GM20000 (cell line): ENCODE data around the gene ZNF416.

Experiments
- DNase-seq: peaks from one replicate; pipeline ENCODE4 v3.0.0; 2012; ENCODE audit warnings: low spot score
- TF ChIP-seq, protein P1 (sequence below): IDR thresholded peaks from 2 replicates; pipeline ENCODE4 v1.5.1; 2012; ENCODE audit warnings: mild to moderate bottlenecking, control low read depth; ENCODE audit errors: extremely low read depth, missing control alignments

ZNF416 gene

DNA sequence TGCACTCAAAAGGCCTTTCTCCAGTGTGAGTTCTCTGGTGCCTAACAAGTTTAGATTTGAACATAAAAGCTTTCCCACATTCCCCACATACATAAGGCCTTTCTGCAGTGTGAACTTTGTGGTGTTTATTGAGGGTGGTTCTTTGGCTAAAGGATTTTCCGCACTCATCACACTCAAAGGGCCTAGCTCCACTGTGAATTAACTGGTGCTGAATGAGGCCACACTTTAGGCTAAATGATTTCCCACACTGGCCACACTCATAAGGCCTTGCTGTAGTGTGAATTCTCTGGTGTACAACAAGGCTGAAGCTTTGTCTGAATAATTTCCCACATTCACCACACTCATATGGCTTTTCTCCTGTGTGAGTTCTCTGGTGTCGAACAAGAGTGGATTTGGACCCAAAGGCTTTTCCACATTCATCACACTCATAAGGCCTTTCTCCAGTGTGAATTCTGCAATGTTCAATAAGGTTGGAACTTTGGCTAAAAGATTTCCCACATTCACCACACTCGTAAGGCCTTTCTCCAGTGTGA is 6.2 kb downstream of the ZNF416 start:
- no peak for DNase-seq
- TF ChIP-seq, protein P1, sequence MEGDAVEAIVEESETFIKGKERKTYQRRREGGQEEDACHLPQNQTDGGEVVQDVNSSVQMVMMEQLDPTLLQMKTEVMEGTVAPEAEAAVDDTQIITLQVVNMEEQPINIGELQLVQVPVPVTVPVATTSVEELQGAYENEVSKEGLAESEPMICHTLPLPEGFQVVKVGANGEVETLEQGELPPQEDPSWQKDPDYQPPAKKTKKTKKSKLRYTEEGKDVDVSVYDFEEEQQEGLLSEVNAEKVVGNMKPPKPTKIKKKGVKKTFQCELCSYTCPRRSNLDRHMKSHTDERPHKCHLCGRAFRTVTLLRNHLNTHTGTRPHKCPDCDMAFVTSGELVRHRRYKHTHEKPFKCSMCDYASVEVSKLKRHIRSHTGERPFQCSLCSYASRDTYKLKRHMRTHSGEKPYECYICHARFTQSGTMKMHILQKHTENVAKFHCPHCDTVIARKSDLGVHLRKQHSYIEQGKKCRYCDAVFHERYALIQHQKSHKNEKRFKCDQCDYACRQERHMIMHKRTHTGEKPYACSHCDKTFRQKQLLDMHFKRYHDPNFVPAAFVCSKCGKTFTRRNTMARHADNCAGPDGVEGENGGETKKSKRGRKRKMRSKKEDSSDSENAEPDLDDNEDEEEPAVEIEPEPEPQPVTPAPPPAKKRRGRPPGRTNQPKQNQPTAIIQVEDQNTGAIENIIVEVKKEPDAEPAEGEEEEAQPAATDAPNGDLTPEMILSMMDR, result no peak

DNA sequence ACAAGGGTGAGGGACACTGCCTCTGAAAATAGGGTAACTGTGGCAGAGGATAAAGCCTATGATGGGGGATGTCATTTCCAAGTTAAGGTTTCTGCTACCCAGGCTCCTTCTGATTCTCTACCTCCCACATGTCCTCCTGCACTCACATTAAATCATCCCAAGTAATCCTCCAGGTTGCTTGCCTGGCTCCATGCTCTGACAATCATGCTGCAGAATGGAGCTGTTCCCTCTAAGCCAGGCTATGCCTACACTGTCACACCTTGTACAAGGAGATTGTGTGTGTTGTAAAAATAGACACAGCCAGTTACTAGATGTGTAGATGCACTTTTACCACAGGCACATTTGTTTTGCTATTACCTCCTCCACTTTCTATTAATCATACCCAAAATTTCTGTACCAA is 8.0 kb downstream of the ZNF416 start:
- DNase-seq, result no peak
- TF ChIP-seq, protein P1, result no peak

DNA sequence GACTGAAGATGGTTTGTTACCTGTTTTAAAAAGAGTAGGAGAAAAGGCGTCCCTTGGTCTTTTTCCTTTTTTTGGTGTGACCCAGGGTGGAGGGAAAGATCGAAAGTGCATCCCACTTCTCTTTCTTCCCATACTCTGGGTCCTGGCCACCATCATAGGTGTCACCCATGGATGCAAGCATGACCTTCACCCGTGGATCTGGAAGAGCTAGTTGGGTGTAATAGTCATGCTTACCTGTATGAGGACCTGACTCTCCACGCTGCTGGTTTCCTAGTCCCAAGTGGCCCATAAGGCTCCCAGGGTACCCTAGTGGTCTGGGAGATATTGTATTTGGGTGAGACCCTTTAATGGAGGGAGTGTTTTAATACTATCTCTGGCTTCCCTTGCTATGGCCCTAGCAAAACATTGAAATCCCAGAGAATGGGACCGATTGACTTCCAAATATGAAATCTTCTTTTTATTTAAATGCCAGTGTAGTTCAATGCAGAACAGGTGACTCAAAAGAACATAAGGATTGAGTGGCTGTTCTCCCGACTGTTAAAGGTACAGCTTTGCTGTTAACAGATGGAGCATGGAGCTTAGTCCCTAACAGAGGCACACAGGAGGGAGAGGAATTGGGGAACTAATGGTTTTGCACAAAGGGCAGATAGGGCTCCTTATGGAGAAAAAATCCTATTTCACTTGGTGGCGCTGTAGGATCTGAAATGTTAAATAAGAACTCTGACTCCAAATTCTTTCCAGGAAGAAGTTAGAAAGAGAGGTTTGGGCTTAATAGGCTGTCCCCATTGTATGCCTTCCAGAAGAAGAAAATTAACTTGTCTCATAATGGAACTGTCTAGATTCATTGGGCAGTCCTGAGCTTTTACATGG is 12.1 kb downstream of the ZNF416 start:
- TF ChIP-seq, protein P1, result no peak
- no peak for DNase-seq

DNA sequence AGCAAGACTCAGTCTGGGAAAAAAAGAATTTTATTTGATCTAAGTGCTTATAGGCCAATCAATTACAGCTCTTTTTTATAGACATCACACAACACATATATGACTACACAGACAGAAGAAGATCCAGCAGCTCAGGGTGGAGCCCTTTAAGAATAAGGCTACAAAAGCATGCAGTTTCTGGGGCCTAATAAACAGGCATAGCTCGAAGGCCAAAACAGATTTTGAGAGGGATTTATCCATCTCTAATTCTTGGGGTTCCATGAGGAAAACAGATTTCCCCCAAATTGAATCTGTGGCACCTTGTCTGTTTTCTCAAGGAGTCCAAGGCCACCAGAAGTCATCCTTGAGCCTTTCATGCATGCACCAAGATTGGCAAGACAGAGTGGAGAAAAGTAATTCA is 15.2 kb downstream of the ZNF416 start:
- TF ChIP-seq, protein P1, result no peak
- DNase-seq, result no peak

DNA sequence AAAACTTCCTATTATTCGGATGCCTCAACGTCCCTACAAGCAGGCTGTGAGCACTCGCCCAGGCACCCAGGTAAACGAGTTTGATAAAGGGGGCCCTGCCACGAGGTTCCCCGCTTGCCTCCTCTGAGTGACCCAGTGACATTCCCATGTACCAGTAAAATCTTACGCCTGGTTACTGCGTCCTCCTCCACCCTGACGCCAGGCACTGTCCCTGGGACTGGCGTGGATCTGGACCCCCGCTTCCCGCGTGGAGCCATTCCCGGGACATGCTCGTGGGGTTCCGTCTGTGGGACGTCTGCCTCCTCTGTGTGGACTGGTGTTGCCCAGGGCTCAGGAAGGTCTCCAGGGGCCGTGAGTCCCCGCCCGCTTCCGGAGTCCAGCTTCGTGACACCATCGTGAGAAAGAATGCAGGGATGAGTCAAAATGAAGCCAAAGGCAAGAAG is 18.6 kb downstream of the ZNF416 start:
- no peak for DNase-seq
- TF ChIP-seq, protein P1, result no peak

DNA sequence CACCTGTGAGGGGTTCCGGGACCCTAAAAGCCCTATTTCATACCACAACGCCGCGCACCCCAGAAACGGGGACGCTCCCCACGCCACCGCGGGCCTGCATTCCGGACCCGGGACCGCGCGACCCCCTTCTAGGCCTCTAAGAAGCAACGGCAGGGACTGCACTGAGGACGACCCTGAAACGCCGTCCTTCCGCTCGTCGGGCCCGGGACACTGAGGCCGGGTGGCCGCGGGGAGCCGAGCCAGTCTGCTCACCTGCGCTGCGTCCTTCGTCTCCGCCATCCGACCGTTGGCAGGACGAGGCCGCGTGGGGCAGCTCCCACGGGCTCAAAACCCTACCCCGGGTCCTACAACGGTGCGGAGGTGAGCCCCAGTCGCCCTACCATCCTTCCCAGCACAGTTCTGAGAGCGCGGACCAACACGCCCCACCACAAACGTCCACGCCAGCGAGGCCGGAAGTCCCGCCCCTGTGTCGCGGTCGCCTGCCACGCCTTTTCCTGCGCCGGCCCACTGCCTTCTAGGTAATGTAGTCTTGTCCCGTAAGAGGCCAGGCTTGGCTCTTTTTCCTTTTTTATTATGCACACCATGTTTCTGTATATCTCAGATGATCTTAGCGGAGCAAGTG is 19.2 kb downstream of the ZNF416 start, which contains the start of gene ZNF550:
Gene ZNF550 (minus strand): TSS at position 460 of the 622 bp plus-strand sequence. CDS start 181 bp downstream, at position 279.
- TF ChIP-seq, protein P1, result no peak
- DNase-seq, result peak; percentile 91

DNA sequence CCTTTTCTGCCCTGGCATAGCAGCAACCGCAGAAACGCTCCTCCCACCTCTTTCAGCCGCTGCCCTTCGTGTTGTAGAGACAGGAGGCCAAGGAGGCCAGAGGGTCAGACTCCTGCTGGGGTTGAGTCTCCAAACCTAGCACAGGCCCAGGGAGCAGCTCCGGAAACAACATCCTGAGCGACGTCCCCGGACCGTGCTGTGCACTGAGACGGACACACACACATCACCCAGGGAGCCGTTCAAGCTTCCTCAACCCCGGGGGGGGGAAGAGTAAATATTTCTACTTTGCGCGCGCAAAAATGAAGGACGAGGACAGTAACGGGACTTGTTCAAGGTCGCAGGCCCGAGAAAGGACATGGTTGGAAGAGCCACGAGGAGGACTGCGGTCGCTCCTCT is 19.7 kb downstream of the ZNF416 start:
- TF ChIP-seq, protein P1, result no peak
- peak; percentile 45 for DNase-seq
